Stimulated activated CD4-positive, alpha-beta T cell treated with anti-CD3 and anti-CD28 coated beads, Interleukin-4, amount 100 ng/mL, for 48 hours (primary cell): ENCODE results near the gene ANKRD10.
A peak's percentile ranks its signal among the peaks of the same experiment; 100 is the strongest.
"Not testable (repeated sequence)": the region's sequence is repeated elsewhere in the genome, so short reads cannot be mapped to it uniquely, and the experiment has no call there.

ENCODE experiments used
- DNase-seq, 2 donors: peaks; one replicate each; pipeline ENCODE4 v3.0.0-alpha.2; 2020; ENCODE audit warnings: low read depth in 2 of 2

Gene ANKRD10

GRCh38 chr13:110915057-110915873 lies at the start of gene ANKRD10:
Gene ANKRD10, minus strand, starts transcription at chr13:110915069. Its CDS starts 135 bp downstream, at chr13:110914934.
- DNase-seq = peak; percentile 94 to 98

DNA sequence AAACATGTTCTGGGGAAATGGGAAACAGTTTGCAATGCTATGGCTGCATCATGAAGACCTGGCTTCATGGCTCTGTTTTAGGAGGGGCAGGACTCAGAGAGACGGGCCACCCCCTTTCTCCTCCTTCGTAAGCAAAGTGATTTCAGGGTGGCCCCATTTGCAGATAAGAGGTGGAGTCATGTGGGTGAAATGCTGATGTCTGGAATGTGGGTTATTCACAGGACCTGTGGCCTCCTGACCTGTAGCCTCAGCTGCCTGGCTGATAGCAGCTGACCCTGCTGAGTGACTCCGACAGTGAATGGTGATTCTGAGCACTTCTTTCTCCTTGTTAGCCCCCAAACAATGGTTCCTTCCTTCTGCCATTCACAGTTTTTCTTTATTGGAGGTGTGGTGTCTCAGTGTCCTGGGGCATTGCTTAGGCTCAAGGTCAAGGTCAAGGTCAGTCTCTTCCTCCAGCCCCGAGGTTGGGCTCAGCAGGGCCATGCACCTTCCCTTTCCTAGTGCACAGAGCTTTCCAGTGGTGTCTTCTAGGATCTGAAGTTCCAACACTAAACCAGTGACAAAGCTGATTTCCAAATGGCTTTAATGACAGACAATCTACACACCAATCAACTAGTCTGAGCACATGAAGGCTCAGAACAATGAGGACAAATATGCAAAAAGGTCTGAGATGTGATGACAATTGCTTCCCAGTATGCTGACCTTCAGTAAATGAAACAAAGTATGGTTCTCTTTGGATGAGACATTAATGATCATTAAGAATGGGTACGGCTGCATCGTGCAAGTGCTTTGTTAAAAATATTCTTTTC lies 49.6 kb upstream of the ANKRD10 start:
- no peak for DNase-seq

DNA sequence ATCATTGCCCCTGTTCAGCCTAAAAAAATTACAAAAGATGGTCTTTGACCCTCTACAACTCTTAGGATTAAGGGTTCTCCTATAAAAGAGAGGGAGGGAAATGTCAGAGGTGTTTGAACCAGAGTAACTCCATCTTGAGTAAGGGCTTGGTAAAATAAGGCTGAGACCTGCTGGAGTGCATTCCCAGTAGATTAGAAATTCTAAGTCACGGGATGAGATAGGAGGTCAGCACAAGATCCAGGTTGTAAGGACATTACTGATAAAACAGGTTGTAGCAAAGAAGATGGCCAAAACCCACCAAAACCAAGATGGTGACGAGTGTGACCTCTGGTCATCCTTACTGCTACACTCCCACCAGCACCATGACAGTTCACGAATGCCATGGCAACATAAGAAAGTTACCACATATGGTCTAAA lies 48.7 kb upstream of the ANKRD10 start:
- DNase-seq = no peak

DNA sequence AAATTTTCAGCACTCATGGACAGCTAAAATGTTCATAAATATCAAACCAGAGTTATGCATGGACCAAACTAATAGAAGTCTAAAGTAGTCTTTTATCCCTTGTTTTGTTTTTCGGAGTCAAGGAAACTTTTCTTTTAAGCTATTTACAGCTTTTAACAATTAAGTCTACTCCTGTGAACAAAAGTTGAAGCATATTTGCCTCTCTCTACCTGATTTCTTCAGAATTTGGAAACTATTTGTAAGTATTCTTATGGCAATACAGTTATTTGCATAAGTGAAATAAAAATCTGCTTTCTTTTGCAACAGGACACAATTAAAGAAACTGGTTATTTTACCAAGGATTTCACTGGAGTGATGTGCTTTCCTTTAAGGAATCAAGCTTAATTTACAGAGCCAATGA lies 47.1 kb upstream of the ANKRD10 start:
- no peak for DNase-seq

DNA sequence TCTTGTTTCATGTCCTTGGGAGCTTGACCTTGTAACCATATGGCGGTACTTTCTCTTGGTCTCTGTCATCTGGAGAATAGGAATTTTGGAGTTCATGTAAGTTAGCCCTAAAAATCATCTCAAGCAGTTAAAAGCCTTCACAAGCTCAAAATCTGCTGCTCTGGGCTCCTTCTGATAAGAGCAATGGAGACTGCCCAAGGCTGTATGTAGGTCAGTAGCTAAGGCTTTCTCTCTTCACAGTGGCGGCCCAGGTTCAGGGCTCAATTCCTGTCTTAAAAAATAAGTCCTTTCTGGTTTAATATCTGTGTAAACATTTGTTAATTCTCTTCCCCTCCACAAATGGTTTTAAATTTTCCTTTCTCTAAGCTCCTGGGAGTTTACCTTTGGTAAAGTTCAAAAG lies 45.3 kb upstream of the ANKRD10 start:
- DNase-seq = no peak

- DNase-seq = no peak
These were observed 43.1 kb upstream of the ANKRD10 start for GRCh38 chr13:110957931-110958330.

DNA sequence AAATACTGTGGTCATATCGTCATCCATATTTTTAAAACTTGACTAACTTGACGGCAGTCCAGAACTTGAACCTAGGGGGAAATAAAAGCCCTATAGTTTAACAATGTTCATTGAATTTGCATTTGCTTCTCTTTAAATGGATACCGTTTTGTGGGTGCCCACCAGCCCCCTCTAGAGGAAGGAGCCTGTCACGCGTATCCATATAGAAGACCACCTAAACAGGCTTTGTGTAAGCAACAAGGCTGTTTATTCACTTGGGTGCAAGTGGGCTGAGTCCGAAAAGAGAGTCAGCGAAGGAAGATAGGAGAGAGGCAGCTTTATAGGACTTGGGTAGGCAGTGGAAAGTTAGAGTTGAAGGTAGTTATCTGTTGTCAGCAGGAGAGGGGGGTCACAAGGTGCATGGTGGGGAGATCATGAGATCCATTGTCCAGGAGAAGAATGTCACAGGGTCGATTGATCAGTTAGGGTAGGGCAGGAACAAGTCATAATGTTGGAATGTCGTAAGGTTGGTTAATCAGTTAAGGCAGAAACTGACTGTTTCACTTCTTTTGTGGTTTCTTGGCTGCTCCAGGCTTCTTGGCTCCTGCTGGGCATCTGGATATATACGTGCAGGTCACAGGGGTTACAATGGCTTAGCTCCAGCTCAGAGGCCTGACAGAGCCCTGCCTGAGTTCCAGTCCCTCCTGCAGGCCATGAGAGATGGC lies 42.5 kb upstream of the ANKRD10 start:
- no peak for DNase-seq

- not testable (repeated sequence) for DNase-seq
These were observed 41.3 kb upstream of the ANKRD10 start for GRCh38 chr13:110956216-110956615.

DNA sequence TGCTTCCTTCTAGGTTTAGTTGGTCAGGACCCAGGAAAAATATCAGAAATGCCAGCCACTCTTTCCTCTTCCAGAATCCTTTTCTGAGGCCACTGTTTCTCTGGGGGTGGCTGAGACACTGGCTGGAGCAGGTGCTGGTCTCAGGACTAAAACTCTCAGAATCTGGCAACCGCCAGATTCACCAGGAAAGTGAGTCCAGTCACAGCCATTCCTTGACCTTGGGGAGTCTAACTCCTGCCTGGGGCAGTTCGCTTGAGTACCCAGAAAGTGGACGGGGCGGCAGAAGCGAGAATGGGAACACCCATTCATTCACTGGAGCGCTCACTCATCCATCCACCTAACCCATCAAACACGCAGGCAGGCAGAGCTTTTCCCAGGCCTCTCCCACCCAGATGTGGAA lies 40.7 kb upstream of the ANKRD10 start:
- DNase-seq = not testable (repeated sequence)

DNA sequence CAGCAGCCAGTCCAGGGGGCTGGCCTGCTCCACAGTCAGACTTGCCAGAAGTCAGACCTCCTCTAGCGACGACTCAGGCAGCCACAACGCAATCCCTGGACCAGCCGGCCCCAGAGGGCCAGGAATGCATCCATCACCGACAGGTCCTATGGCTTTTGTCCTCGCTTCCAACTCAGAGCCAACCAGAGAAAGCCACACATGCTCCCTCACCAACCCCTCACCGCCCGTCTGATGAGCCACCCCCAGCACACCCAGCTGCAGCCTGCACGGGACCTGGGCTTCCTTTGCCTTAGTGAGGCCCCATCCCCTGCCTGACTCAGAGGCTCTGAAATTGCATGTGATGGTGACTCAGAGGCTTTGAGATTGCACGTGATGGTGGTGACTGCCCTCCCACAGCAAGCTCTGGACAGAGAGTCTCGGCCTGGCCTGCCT lies 40.2 kb upstream of the ANKRD10 start:
- peak; percentile 27 to 34 for DNase-seq

GRCh38 chr13:110954533-110954920 lies 39.7 kb upstream of the ANKRD10 start:
- not testable (repeated sequence) for DNase-seq

- DNase-seq = no peak
These were observed 39.1 kb upstream of the ANKRD10 start for GRCh38 chr13:110953833-110954532.

- DNase-seq = no peak
These were observed 38.5 kb upstream of the ANKRD10 start for GRCh38 chr13:110953416-110953815.

- DNase-seq = not testable (repeated sequence)
These were observed 37.3 kb upstream of the ANKRD10 start for GRCh38 chr13:110952135-110952534.

DNA sequence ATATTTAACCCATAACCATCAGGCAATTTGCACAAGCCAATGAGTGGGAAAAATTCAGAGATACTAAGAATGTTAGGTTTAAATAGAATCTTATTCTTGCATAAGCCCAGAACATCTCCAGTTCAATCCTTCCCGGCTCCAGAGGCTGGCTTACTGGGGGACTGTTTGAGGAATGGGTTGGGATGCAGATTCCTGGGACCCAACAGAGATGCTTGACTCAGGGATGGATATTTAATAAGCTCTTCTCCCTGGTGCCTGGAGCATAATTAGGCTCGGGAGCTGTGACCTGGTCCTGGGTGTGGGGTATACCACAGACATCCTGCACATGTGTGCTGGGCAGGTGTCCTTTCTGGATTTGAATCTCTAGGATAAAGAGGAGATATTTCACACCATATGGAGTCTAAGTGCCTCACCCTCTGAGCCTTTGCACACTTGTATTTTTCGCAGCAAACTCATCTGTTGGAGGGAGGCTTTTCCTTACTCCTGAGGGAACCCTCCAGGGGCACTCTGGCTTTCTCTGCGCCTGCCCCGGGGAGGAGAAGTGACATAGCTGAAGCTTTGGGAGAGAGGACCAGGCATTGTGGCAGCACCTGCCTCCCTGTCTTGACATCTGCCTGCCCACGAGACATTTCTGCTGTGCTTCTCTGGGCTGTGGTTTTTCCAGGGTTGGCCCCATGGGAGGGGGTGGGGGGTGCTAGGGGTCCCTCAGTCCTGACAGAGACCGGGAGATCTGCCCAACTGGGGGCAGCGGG lies 36.1 kb upstream of the ANKRD10 start:
- DNase-seq = no peak

DNA sequence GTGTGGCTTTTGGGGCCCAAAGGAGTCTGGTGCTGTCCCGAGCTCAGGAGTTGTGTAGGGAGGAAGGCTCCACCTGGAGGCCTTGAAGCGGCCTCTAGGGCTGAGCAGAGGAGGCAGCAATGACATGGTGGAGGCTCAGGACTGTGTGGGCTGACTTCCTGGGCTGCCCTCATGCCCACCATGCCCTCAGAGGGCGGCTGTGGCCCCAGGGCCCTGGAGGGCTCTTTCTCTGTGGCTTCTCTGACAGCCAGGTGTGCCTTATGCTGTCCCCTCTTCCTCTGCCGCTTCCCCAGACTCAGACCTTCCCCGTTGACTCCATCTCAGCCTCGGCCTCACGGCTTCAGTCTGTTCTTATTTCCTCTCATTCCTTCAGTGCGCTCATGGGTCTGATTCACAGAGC lies 35.5 kb upstream of the ANKRD10 start:
- no peak for DNase-seq

DNA sequence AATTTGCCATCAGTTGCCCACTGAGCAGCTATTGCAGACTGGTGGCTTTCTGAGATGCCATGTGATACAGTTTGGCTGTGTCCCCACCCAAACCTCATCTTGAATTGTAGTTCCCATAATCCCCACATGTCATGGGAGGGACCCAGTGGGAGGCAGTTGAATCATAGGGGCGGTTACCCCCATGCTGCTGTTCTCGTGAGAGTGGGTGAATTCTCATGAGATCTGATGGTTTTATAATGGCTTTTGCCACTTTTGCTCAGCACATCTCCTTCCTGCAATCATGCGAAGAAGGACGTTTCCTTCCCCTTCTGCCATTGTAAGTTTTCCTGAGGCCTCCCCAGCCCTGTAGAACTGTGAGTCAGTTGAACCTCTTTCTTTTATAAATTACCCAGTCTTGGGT lies 34.8 kb upstream of the ANKRD10 start:
- DNase-seq = no peak

- no peak for DNase-seq
These were observed 34.2 kb upstream of the ANKRD10 start for GRCh38 chr13:110949116-110949515.

GRCh38 chr13:110947338-110947737 lies 32.5 kb upstream of the ANKRD10 start:
- not testable (repeated sequence) for DNase-seq

- DNase-seq = no peak
These were observed 31.2 kb upstream of the ANKRD10 start for GRCh38 chr13:110945928-110946570.
